Heart left ventricle (tissue), 16 donors: ENCODE results near the gene FCHSD2. TPM values are rescaled to one million over a fixed set of nuclear protein-coding genes. Genes with fewer than 3 reads are reported as not detected.

Source experiments
- ATAC-seq, 4 donors: fragments of 200-7000 bp; cut with Tn5 transposase; one replicate each; pipeline ENCODE4 v1.9.1; 2020 to 2022; ENCODE audit warnings: moderate library complexity in 4 of 4, mild to moderate bottlenecking in 3 of 4, moderate number of reproducible peaks in 1 of 4
- DNase-seq, 5 donors: peaks; one replicate each; pipeline ENCODE4 v3.0.0-alpha.2; 2020
- H3K27ac ChIP-seq, 12 donors: fragments of 200-600 bp; sonication (generic) in 4 of 12; one replicate each; pipeline versions ENCODE4 v1.5.0 to v1.8.0; 2016 to 2022; ENCODE audit warnings: mild to moderate bottlenecking in 2 of 12
- H3K27me3 ChIP-seq, 9 donors: fragments of 200-600 bp; sonication (generic) in 2 of 9; one replicate each; pipeline versions ENCODE4 v1.5.1 to v1.8.0; 2016 to 2022; ENCODE audit warnings: mild to moderate bottlenecking in 3 of 9
- H3K36me3 ChIP-seq, 9 donors: fragments of 200-600 bp; sonication (generic) in 2 of 9; one replicate each; pipeline versions ENCODE4 v1.5.0 to v1.8.0; 2018 to 2022; ENCODE audit warnings: mild to moderate bottlenecking in 2 of 9
- H3K4me1 ChIP-seq, 12 donors: fragments of 200-600 bp; sonication (generic) in 4 of 12; one replicate each; pipeline versions ENCODE4 v1.5.0 to v1.8.0; 2016 to 2022; ENCODE audit warnings: mild to moderate bottlenecking in 3 of 12
- H3K4me3 ChIP-seq, 12 donors: fragments of 200-600 bp; sonication (generic) in 4 of 12; one replicate each; pipeline versions ENCODE4 v1.5.0 to v1.8.0; 2017 to 2022; ENCODE audit warnings: mild to moderate bottlenecking in 9 of 12, moderate library complexity in 4 of 12
- H3K9me3 ChIP-seq, 12 donors: fragments of 200-600 bp; sonication (generic) in 4 of 12; one replicate each; pipeline versions ENCODE4 v1.5.0 to v1.8.0; 2016 to 2022; ENCODE audit warnings: mild to moderate bottlenecking in 1 of 12
- POLR2A ChIP-seq, 2 donors: fragments of 450-650 bp; IDR thresholded peaks; one replicate each; pipeline ENCODE4 v1.6.1; 2017; ENCODE audit warnings: antibody characterized with exemption in 2 of 2, mild to moderate bottlenecking in 2 of 2, moderate library complexity in 2 of 2
- whole genome bisulfite sequencing, 4 donors: extraction: QIAGEN DNeasy Blood & Tissue Kit in 2 of 4; methylation state at CpG; one replicate each; pipeline versions ENCODE4 v1.1.5 to v1.1.7; 2013 to 2018; 5-methylcytosine and 5-hydroxymethylcytosine counted together
- intact Hi-C, 10 donors: fragments of 100-400 bp; cut with DNase I; formaldehyde crosslinking; loops; one replicate each; pipeline versions ENCODE4 v1.11.1 to v1.14.2; 2022
- polyA plus RNA-seq, 2 donors: library from polyadenylated mRNA; stranded (reverse); fragments of 200-250 nt; gene quantifications; one replicate each; pipeline ENCODE4 v1.2.3, GENCODE V29; 2013
- total RNA-seq, 9 donors: library from RNA; depleted of rRNA in 2 of 9; stranded (reverse); fragments of >200 nt in 2 of 9; fragmentation: NEBNext Ultra II Directional in 3 of 9; extraction: Animal tissue kit (Norgen Biotek cat#: 25700) in 3 of 9; gene quantifications; one replicate each; pipeline versions ENCODE4 v1.1.0 to v1.2.4, GENCODE V29; 2016 to 2023
- TF ChIP-seq, protein P1 (sequence below), 12 donors: fragments of 200-600 bp; sonication (generic) in 4 of 12; IDR thresholded peaks; one replicate each; pipeline versions ENCODE4 v1.5.0 to v1.8.0; 2018 to 2022; ENCODE audit warnings: antibody characterized with exemption in 12 of 12, mild to moderate bottlenecking in 5 of 12
- donor health status: ischemic (EF 13 %, LVEDD 7.1; RV severe dilation, severe dysfunction).
- donor health status: healthy with polysubstance abuse.
- donor health status: DM: no; HTN: yes; CAD: no.
- donor health status: DM: no; HTN: no; CAD: no.
- donor health status: ischemic (EF 25% LVEDD 6.9; RV normal size, moderate dysfunction).
- donor health status: ischemic (EF 25% LVEDD 5.7; RV mildly dilated, moderate dysfunction).
- donor health status: healthy.
- donor health status: DM: yes; HTN: yes; CAD: no.
- donor health status: ischemic (EF 35%, LVEDD 5.7; RV mildly dilated, moderate dysfunction).
- donor health status: nonischemic (EF 11% LVEDD 7.7; RV severe dilation, severe dysfunction).
- donor health status: DM: yes; HTN: yes; CAD: no.
- donor health status: PGD.
- donor health status: ischemic (EF 29% LVEDD 5.4; RV normal size, mild dysfunction).
- donor health status: nonischemic (EF 23%, LVEDD 6.1; RV moderate dilation, normal function).

Gene FCHSD2
- total and polyA plus RNA-seq, 11 donors: 9.9 to 61.1 (median 39.0) TPM

DNA sequence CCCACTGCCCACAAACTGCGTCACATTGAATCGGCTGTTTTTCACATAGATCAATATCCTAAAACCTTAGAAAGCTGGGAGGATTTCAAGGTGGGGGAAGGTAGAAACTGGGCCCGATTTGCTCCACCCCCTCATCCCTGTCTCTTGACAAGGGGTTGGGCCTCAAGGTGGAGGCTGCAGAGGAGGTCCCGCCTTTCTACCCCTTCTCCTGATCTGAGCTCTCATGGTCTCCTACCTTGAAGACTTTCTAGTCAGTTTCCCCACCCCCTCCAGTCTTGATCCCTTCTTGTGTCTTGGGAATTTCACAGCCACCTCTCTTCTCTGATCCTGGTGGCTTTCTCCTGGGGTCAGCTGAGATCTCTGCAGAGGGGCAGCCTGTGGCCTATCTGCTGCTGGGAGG lies 343.8 kb downstream of the FCHSD2 start:
- Histone ChIP-seq H3K4me1 (peaks cover 0 to 12% (median 7%) of the 10 kb centered on the region in 12 donors), H3K36me3 (no peaks in the 10 kb centered on the region), H3K27me3 (no peaks in the 10 kb centered on the region), H3K9me3 (no peaks in the 10 kb centered on the region), H3K4me3 (no peak overlapping the region), H3K27ac (no peak overlapping the region)
- WGBS, 4 donors: 77 to 87% (median 83%) methylated on average over 4 of the region's 4 CpGs
- DNase-seq (no peak), ATAC-seq (no peak)
- intact Hi-C loops: loop anchor here in 1 of 10 donors (10.0 kb wide), 1 partner anchor 204 kb away; no protein-coding TSS in a partner anchor
- TF ChIP-seq, protein P1, sequence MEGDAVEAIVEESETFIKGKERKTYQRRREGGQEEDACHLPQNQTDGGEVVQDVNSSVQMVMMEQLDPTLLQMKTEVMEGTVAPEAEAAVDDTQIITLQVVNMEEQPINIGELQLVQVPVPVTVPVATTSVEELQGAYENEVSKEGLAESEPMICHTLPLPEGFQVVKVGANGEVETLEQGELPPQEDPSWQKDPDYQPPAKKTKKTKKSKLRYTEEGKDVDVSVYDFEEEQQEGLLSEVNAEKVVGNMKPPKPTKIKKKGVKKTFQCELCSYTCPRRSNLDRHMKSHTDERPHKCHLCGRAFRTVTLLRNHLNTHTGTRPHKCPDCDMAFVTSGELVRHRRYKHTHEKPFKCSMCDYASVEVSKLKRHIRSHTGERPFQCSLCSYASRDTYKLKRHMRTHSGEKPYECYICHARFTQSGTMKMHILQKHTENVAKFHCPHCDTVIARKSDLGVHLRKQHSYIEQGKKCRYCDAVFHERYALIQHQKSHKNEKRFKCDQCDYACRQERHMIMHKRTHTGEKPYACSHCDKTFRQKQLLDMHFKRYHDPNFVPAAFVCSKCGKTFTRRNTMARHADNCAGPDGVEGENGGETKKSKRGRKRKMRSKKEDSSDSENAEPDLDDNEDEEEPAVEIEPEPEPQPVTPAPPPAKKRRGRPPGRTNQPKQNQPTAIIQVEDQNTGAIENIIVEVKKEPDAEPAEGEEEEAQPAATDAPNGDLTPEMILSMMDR (IDR thresholded peaks at IDR 0.05): no peak
- no peak for TF ChIP-seq POLR2A (IDR thresholded peaks at IDR 0.05)

DNA sequence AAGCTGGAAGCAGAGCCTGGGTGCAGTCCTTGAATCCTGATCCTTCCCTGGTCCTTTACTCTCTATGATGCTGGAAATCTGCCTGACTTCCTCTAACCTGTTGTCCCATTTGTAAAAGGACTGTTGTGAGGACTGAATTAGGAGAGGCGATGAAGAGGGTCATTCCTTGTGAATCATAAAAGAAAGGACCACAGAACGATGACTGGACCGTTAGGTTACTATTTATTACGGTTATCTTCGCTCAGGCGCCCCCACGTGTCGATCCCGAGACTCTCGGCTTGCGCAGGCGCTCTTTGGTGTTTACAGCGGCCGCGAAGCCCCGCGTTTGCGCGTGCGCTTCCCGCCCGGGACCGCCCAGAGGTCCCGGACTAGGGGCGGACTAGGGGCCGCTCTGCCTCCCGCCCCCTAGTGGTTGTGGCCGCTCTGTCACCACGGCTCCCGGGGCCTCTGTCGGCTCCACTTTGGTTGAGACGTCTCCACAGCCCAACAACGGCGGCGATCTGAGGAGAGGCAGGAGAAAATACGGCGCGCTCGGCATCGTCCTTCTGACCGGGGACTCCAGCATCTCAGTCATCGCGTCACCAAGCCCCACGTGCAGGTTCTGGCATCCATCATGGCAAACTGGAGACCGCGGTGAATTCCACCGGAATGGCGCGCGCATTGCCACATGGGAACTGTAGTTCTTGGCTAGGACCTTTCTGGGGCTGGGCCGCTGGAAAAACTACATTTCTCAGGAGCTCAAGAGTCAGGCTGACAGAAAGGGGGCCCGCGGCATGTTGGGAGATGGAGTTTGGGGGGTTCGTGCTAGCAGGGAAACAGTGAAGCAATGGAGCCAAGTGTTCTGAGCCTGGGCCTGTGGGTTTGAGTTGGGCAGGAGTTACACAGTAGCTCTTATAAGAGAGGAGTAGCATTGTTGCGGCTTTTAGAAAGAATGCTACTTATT lies 348.4 kb downstream of the FCHSD2 start, which contains the start of gene STARD10:
STARD10 (minus strand) TSS at position 623 of the 943 bp plus-strand sequence. CDS start 12,866 bp downstream, outside the sequence.
- 1 to 2% (median 2%) methylated on average over 38 to 55 of the region's 55 CpGs for WGBS, 4 donors
- ATAC-seq (peak; percentile 95 to 96 (median 96)), DNase-seq (peak; percentile 96 to 98 (median 97))
- intact Hi-C loops: loop anchor here in 9 of 10 donors (1.0 to 10.0 kb wide), 6 partner anchors 65 to 199 kb away; no protein-coding TSS in a partner anchor
- Histone ChIP-seq H3K36me3 (no peaks in the 10 kb centered on the region), H3K27me3 (no peaks in the 10 kb centered on the region), H3K9me3 (no peaks in the 10 kb centered on the region), H3K4me3 (peak within 1 kb of the TSS; percentile 49 to 80 (median 68)), H3K4me1 (peaks cover 0 to 37% (median 28%) of the 10 kb centered on the region in 12 donors), H3K27ac (peak within 1 kb of the TSS; percentile 51 to 97 (median 92))
- TF ChIP-seq, protein P1 (IDR thresholded peaks at IDR 0.05): peak; percentile 94 to 100 (median 98)
- peak in 1 of 2 donors; percentile 52 for TF ChIP-seq POLR2A (IDR thresholded peaks at IDR 0.05)

DNA sequence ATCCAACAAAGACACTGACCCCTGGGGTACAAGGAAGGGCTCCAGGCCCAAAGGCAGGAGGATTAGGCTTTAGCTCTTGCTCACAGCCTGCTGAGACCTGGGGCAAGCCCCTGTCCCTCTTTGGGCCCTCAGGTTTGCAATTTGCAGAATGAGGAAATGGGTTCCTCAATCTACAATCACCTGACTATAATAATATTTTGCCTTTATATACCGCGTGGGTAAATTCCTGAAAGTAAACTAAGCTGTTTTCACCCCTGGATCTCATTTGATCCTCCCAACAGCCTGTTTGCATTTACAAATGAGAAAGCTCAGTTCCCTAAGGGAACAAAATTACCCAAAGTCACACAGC lies 349.1 kb downstream of the FCHSD2 start:
- Histone ChIP-seq H3K9me3 (no peaks in the 10 kb centered on the region), H3K4me3 (peak overlapping the region in 10 of 12 donors; percentile 59 to 80 (median 68)), H3K27me3 (no peaks in the 10 kb centered on the region), H3K36me3 (no peaks in the 10 kb centered on the region), H3K4me1 (peaks cover 0 to 41% (median 30%) of the 10 kb centered on the region in 12 donors), H3K27ac (peak overlapping the region; percentile 51 to 97 (median 92))
- no peak for ATAC-seq
- intact Hi-C loops: loop anchor here in 9 of 10 donors (1.0 to 10.0 kb wide), 6 partner anchors 64 to 198 kb away; no protein-coding TSS in a partner anchor
- TF ChIP-seq, protein P1 (IDR thresholded peaks at IDR 0.05): no peak
- no peak for TF ChIP-seq POLR2A (IDR thresholded peaks at IDR 0.05)
- 68 to 77% (median 71%) methylated on average over 2 of the region's 2 CpGs for WGBS, 4 donors
- DNase-seq: peak in 1 of 5 donors; percentile 26
